BJ (cell line): ENCODE results near the gene TYRO3. TPM values are rescaled to one million over a fixed set of nuclear protein-coding genes. Genes with fewer than 3 reads are reported as not detected.
"Not testable (repeated sequence)": the region's sequence is repeated elsewhere in the genome, so short reads cannot be mapped to it uniquely, and the experiment has no call there.

Experiments
- CTCF ChIA-PET: fragments of 350-600 bp; formaldehyde crosslinking; extraction: SDS; loops from one replicate; lab custom pipeline; 2021; ENCODE audit warnings: antibody characterized with exemption, inconsistent platforms; lab: Yijun Ruan, JAX
- POLR2A ChIA-PET: fragments of 300-600 bp; sonication (Branson Sonifier 250); formaldehyde crosslinking; extraction: SDS; loops from one replicate; lab custom pipeline; 2021; ENCODE audit warnings: antibody characterized with exemption; lab: Charles Lee
- DNase-seq: peaks from one replicate; pipeline ENCODE4 v3.0.0-alpha.2; 2011; ENCODE audit warnings: low read depth
- H3K27me3 ChIP-seq: 2 replicates; pipeline ENCODE4 v1.6.0; 2011; ENCODE audit warnings: low read length; ENCODE audit not compliant: control insufficient read depth, insufficient read depth
- H3K36me3 ChIP-seq: 2 replicates; pipeline ENCODE4 v1.5.1; 2011; ENCODE audit warnings: low read length; ENCODE audit not compliant: control insufficient read depth, insufficient read depth
- H3K4me3 ChIP-seq: 2 replicates; pipeline ENCODE4 v1.5.1; 2011; ENCODE audit warnings: low read depth, mild to moderate bottlenecking, control low read depth, low read length
- CTCF ChIP-seq: IDR thresholded peaks from 2 replicates; pipeline ENCODE4 v1.5.1; 2011; ENCODE audit warnings: low read depth, mild to moderate bottlenecking, control low read depth, inconsistent platforms, low read length, moderate library complexity; ENCODE audit not compliant: insufficient read depth
- polyA plus RNA-seq: library from polyadenylated mRNA; depleted of rRNA; stranded (reverse); fragments of >200 nt; gene quantifications from 2 replicates; pipeline ENCODE4 v1.2.3, GENCODE V29; 2011

The TYRO3 gene
- polyA plus RNA-seq, 1 experiment: 18.8 TPM

- no peak for TF ChIP-seq CTCF
- no peak for DNase-seq
- Histone ChIP-seq H3K36me3 (peaks cover 1% of the 10 kb centered on the region; the same call in 1 of the 2 replicates), H3K4me3 (no peak overlapping the region), H3K27me3 (no peaks in the 10 kb centered on the region)
- ChIA-PET CTCF (interaction anchor here (0.9 to 1.2 kb wide), 4 partner anchors 19 to 101 kb away, joined by 3 to 4 read pairs (median 3); partner anchors contain the start of gene RPAP1), POLR2A (no interaction called here)
Observed at GRCh38 chr15:41566121-41566885, 7.3 kb downstream of the TYRO3 start.

GRCh38 chr15:41567261-41567660 lies 8.2 kb downstream of the TYRO3 start:
- POLR2A ChIA-PET: no interaction called here
- CTCF ChIA-PET: interaction anchor here (0.9 to 1.1 kb wide), 3 partner anchors 18 to 102 kb away, joined by 3 to 4 read pairs (median 3); partner anchors contain the start of gene RPAP1

GRCh38 chr15:41567862-41568261 lies 8.8 kb downstream of the TYRO3 start:
- H3K27me3 ChIP-seq: no peaks in the 10 kb centered on the region
- DNase-seq: no peak
- no peak overlapping the region for H3K4me3 ChIP-seq
- no peak for TF ChIP-seq CTCF
- ChIA-PET POLR2A (interaction anchor here (0.5 to 0.6 kb wide), 3 partner anchors 14 to 210 kb away, joined by 4 read pairs; no protein-coding TSS in a partner anchor), CTCF (interaction anchor here (1.0 to 1.7 kb wide), 2 partner anchors 10 to 14 kb away, joined by 3 to 7 read pairs; no protein-coding TSS in a partner anchor)
- H3K36me3 ChIP-seq: 0 out of 2 replicates have a peak, but pooled peaks cover 1% of the 10 kb centered on the region

More at GRCh38 chr15:41567261-41567660, 8.2 kb downstream of the TYRO3 start:
- Histone ChIP-seq H3K36me3 (peaks cover 1% of the 10 kb centered on the region; the same call in 1 of the 2 replicates), H3K4me3 (no peak overlapping the region), H3K27me3 (no peaks in the 10 kb centered on the region)
- TF ChIP-seq CTCF: no peak
- DNase-seq: no peak

GRCh38 chr15:41568350-41569017 lies 9.5 kb downstream of the TYRO3 start:
- peaks cover 4% of the 10 kb centered on the region; the same call in 1 of the 2 replicates for H3K36me3 ChIP-seq
- no peaks in the 10 kb centered on the region for H3K27me3 ChIP-seq
- ChIA-PET POLR2A (interaction anchor here (0.5 to 1.1 kb wide), 4 partner anchors 14 to 209 kb away, joined by 4 to 9 read pairs (median 4); no protein-coding TSS in a partner anchor), CTCF (interaction anchor here (1.0 to 1.7 kb wide), 3 partner anchors 11 to 13 kb away, joined by 3 to 7 read pairs (median 4); no protein-coding TSS in a partner anchor)
- H3K4me3 ChIP-seq: no peak overlapping the region
- TF ChIP-seq CTCF: no peak
- no peak for DNase-seq

GRCh38 chr15:41569232-41569631 lies 10.2 kb downstream of the TYRO3 start:
- CTCF ChIA-PET: interaction anchor here (1.4 to 1.7 kb wide), 2 partner anchors 11 kb away, joined by 4 to 7 read pairs; no protein-coding TSS in a partner anchor
- not testable (repeated sequence) for H3K36me3 ChIP-seq, H3K27me3 ChIP-seq, DNase-seq, H3K4me3 ChIP-seq
- POLR2A ChIA-PET: interaction anchor here (1.1 kb wide), 1 partner anchor 24 kb away, joined by 9 read pairs; no protein-coding TSS in a partner anchor
